Measurements from ENCODE around the gene TGM5. TPM values are rescaled to one million over a fixed set of nuclear protein-coding genes. Genes with fewer than 3 reads are reported as not detected.

TGM5 gene
- total RNA-seq, 1 donor from 2014 or later = not detected

- H3K27me3 Mint-ChIP-seq (ENCODE audit: insufficient read depth) = no peaks in the 10 kb centered on the region
- peaks cover 36% of the 10 kb centered on the region for H3K36me3 Mint-ChIP-seq (ENCODE audit: low read depth)
- intact Hi-C loops (cut with micrococcal nuclease) = loop anchor here (5.0 kb wide), 2 partner anchors 186 to 306 kb away; partner anchors contain the start of genes TP53BP1, TUBGCP4 and ZSCAN29
- peak overlapping the region; percentile 96 for H3K4me3 Mint-ChIP-seq
- H3K9me3 Mint-ChIP-seq = no peaks in the 10 kb centered on the region
- peak overlapping the region; percentile 92 for H3K27ac Mint-ChIP-seq
- peaks cover 31% of the 10 kb centered on the region for H3K4me1 Mint-ChIP-seq (ENCODE audit: low read depth)
- no peak for DNase-seq (ENCODE audit: low spot score)
Observed at GRCh38 chr15:43186003-43186353, 80.8 kb downstream of the TGM5 start.

DNA sequence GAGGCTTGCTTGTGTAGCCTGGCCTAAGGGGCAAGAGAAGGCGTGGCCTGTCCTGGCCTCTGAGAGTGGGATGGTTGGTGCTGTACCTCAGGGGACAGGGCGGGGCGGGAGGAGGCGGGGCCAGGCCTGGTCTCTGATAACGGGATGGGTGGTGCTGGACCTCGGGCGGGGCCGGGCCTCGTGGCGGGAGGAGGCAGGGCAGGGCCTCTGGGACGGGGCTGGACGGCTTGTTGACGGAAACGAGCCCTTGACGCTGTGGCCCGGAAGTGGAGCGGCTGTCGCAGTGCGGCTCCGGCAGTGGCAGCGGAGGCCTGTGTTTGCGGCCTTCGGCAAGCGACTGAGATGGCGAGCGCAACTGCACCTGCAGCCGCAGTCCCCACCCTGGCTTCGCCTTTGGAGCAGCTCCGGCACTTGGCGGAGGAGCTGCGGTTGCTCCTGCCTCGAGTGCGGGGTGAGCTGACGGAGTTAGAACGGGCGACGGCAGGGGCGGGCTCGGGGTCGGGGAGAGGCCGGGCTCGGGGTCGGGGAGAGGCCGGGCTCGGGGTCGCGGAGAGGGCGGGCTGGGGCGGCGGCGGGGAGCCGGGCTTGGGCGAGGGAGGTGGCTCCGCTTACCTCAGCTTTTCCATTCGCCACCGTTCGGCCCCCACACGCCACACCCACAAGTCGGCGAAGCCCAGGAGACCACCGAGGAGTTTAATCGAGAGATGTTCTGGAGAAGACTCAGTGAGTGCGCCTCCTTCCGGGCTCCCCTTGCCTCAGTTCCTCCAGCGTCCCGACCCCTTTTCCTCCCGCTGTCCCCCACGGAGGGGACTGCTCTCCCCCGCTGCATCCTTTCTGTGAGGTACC is 81.3 kb downstream of the TGM5 start, which contains the start of gene CCNDBP1:
TSS of gene CCNDBP1 (plus strand) at position 247 of the 846 bp plus-strand sequence. CDS start at position 343, 96 bp downstream.
- H3K27ac Mint-ChIP-seq = peak within 1 kb of the TSS; percentile 92
- peaks cover 31% of the 10 kb centered on the region for H3K4me1 Mint-ChIP-seq (ENCODE audit: low read depth)
- H3K4me3 Mint-ChIP-seq = peak within 1 kb of the TSS; percentile 96
- H3K36me3 Mint-ChIP-seq (ENCODE audit: low read depth) = peaks cover 35% of the 10 kb centered on the region
- no peaks in the 10 kb centered on the region for H3K27me3 Mint-ChIP-seq (ENCODE audit: insufficient read depth)
- peak; percentile 88 for DNase-seq (ENCODE audit: low spot score)
- intact Hi-C loops (cut with micrococcal nuclease) = loop anchor here (1.0 to 5.0 kb wide), 7 partner anchors 52 to 325 kb away; partner anchors contain the start of genes LCMT2, TMEM62, TP53BP1 and TUBGCP4
- H3K9me3 Mint-ChIP-seq = no peaks in the 10 kb centered on the region

DNA sequence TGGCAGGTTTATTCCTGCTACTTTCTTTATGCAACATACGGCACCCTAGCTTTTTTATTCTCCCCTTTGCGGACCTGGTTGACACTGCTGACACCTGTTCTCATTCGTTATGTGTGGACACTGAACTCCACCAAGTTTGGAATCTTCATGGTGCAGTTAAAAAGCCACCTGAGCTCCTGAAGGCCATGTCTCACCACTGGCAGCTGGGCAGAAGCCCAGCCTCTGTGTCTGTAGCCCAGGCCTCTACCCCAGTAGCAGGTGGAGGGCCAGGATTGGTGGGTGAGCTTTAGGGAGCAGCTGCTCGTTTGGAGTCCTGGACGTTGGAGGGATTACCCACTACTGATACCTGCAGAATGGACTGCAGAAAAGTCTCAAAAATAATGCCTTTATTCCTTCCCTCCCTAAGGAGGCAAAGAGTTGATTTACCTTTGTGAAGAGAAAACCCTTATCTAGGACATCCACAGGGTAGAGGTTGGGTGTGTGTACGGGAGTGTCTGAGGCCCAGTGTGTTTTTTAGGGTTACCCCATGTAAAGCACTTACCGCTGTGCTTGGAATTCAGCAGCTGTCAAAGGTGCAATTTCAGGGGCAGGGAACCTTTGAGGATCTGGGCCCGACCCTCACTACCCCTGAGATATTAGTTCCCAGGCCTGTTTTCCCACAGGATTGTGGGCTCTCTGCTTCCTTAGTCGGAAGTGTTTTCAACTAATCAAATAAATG is 82.2 kb downstream of the TGM5 start:
- Mint-ChIP-seq H3K36me3 (ENCODE audit: low read depth) (peaks cover 36% of the 10 kb centered on the region), H3K27me3 (ENCODE audit: insufficient read depth) (no peaks in the 10 kb centered on the region), H3K27ac (peak overlapping the region; percentile 90), H3K4me3 (peak overlapping the region; percentile 96), H3K4me1 (ENCODE audit: low read depth) (peaks cover 29% of the 10 kb centered on the region), H3K9me3 (no peaks in the 10 kb centered on the region)
- intact Hi-C loops (cut with micrococcal nuclease) = loop anchor here (1.0 to 5.0 kb wide), 7 partner anchors 51 to 326 kb away; partner anchors contain the start of genes LCMT2, TMEM62, TP53BP1 and TUBGCP4
- DNase-seq (ENCODE audit: low spot score) = no peak

DNA sequence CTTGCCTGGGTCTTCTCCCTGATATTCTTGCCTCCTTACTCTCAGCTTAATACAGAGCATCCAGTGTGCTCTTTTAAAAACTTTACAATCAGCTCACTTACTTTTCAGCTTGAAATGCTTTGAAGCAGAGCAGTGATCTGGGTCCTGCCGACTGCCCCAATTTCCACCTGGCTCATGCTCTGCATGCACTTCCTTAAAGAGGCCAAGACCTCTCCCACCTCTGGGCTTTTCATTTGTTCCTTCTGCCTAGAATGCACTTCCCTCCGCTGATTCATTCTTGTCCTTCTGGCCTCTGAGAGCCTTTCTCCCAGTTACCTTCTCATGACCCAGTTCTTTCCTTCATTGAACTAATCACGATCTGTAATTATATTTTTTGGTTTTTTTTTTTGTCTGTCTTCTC is 83.5 kb downstream of the TGM5 start:
- no peaks in the 10 kb centered on the region for H3K27me3 Mint-ChIP-seq (ENCODE audit: insufficient read depth)
- H3K27ac Mint-ChIP-seq = no peak overlapping the region
- intact Hi-C loops (cut with micrococcal nuclease) = no loop called here
- H3K4me3 Mint-ChIP-seq = no peak overlapping the region
- peaks cover 37% of the 10 kb centered on the region for H3K36me3 Mint-ChIP-seq (ENCODE audit: low read depth)
- no peak for DNase-seq (ENCODE audit: low spot score)
- H3K9me3 Mint-ChIP-seq = no peaks in the 10 kb centered on the region
- H3K4me1 Mint-ChIP-seq (ENCODE audit: low read depth) = peaks cover 22% of the 10 kb centered on the region

Other genes starting within 250 kb of the TGM5 start
- 29.1 and 35.3 TPM in 2 replicates for gene UBR1, start 160.9 kb downstream of the TGM5 start, total RNA-seq
- 16.4 and 18.6 TPM in 2 replicates for gene TMEM62, start 133.3 kb downstream of the TGM5 start, total RNA-seq
- gene CCNDBP1, start 81.5 kb downstream of the TGM5 start, total RNA-seq = 57.7 and 60.2 TPM in 2 replicates
- gene EPB42, start 45.9 kb downstream of the TGM5 start, total RNA-seq = not detected in 2 replicates
- gene TGM7, start 35.3 kb upstream of the TGM5 start, total RNA-seq = not detected in 2 replicates
- gene LCMT2, start 63.6 kb upstream of the TGM5 start, total RNA-seq = 15.4 and 15.7 TPM in 2 replicates
- gene ZSCAN29, start 104.1 kb upstream of the TGM5 start, total RNA-seq = 32.9 and 34.9 TPM in 2 replicates
- 46.5 and 47.2 TPM in 2 replicates for gene TUBGCP4, start 104.2 kb upstream of the TGM5 start, total RNA-seq
- 44.1 and 46.1 TPM in 2 replicates for gene TP53BP1, start 226.2 kb upstream of the TGM5 start, total RNA-seq

All from activated T-helper 1 cell treated with anti-CD3 and anti-CD28 coated beads, Interleukin-12 subunit alpha, Interleukin-12 subunit beta, Interleukin-2, Interleukin-4 antibody, amounts not matched to agents 30 ng/mL and 10 ng/mL and 1 ng/mL, durations not matched to agents 14 hours and 24 hours and 36 hours (primary cell).